Adrenal gland (tissue), 12 donors: Measurements from ENCODE around the gene GNAT1. TPM values are rescaled to one million over a fixed set of nuclear protein-coding genes. Genes with fewer than 3 reads are reported as not detected.

Source experiments
- DNase-seq, 7 donors: peaks; one replicate each; pipeline ENCODE4 v3.0.0-alpha.2; 2019 to 2020
- H3K27ac ChIP-seq, 5 donors: fragments of 200-600 bp; sonication (generic) in 4 of 5; 1 replicate in 3 of 5; 2 replicates in 2 of 5; pipeline versions ENCODE4 v1.5.1 to v1.8.0; 2016 to 2020; ENCODE audit warnings: mild to moderate bottlenecking in 1 of 5
- H3K27me3 ChIP-seq: fragments of 200-600 bp; 2 replicates; pipeline ENCODE4 v1.8.0; 2021
- H3K36me3 ChIP-seq, 2 donors: fragments of 200-600 bp; replicated peaks in 1 of 2; 1 replicate in 1 of 2; 2 replicates in 1 of 2; pipeline versions ENCODE4 v1.5.1 to v1.8.0; 2018 to 2022
- H3K4me1 ChIP-seq, 2 donors: fragments of 200-600 bp; replicated peaks in 1 of 2; 1 replicate in 1 of 2; 2 replicates in 1 of 2; pipeline versions ENCODE4 v1.5.1 to v1.8.0; 2018 to 2021
- H3K4me3 ChIP-seq, 4 donors: fragments of 200-600 bp; sonication (generic) in 3 of 4; one replicate each; pipeline ENCODE4 v1.5.1; 2016 to 2018
- H3K9me3 ChIP-seq, 3 donors: fragments of 200-600 bp; sonication (generic) in 1 of 3; replicated peaks in 1 of 3; 1 replicate in 2 of 3; 2 replicates in 1 of 3; pipeline versions ENCODE4 v1.5.1 to v1.8.0; 2016 to 2021
- POLR2A ChIP-seq, 2 donors: fragments of 450-650 bp; IDR thresholded peaks; one replicate each; pipeline ENCODE4 v1.6.1; 2017; ENCODE audit warnings: antibody characterized with exemption in 2 of 2, mild to moderate bottlenecking in 2 of 2, moderate library complexity in 1 of 2
- WGBS, 4 donors: extraction: QIAGEN DNeasy Blood & Tissue Kit in 2 of 4; methylation state at CpG; one replicate each; pipeline versions ENCODE4 v1.1.5 to v1.1.7; 2013 to 2017; 5-methylcytosine and 5-hydroxymethylcytosine counted together
- intact Hi-C, 2 donors: fragments of 100-400 bp; cut with DNase I; formaldehyde crosslinking; loops; one replicate each; pipeline versions ENCODE4 v1.14.1 to v1.15.0; 2022 to 2023
- polyA plus RNA-seq, 3 donors: library from polyadenylated mRNA; stranded (reverse); fragments of 200-250 nt in 2 of 3; fragments of 350-450 nt in 1 of 3; fragmentation: Illumina TruSeq in 1 of 3; extraction: RNeasy Lipid Tissue Mini Kit (QIAGEN cat#74804) in 1 of 3; gene quantifications; one replicate each; pipeline ENCODE4 v1.2.3, GENCODE V29; 2013 to 2014
- total RNA-seq, 9 donors: library from RNA; depleted of rRNA in 4 of 9; stranded (reverse); fragments of >200 nt in 4 of 9; fragments of 120-200 nt in 1 of 9; fragmentation: NEBNext Ultra II Directional in 1 of 9; extraction: Animal tissue kit (Norgen Biotek cat#: 25700) in 1 of 9; gene quantifications; one replicate each; pipeline versions ENCODE4 v1.1.0 to v1.2.4, GENCODE V29; 2013 to 2023
- TF ChIP-seq, protein P1 (sequence below), 6 experiments: fragments of 450-650 bp in 4 of 6; fragments of 200-600 bp in 2 of 6; sonication (generic) in 1 of 6; IDR thresholded peaks; 1 replicate in 5 of 6; 2 replicates in 1 of 6; pipeline versions ENCODE4 v1.5.1 to v1.8.0; 2016 to 2021; ENCODE audit warnings: antibody characterized with exemption in 6 of 6, mild to moderate bottlenecking in 2 of 6, moderate library complexity in 1 of 6
- donor health status: healthy with polysubstance abuse.
- donor health status: Bipolar disorder and iron deficiency.
- donor health status: DM: yes; HTN: yes; CAD: no.
- donor health status: DM: no; HTN: no; CAD: no.
- donor health status: DM: no; HTN: no; CAD: no.
- donor health status: DM: yes; HTN: yes; CAD: no.

GNAT1 gene
- total and polyA plus RNA-seq, 12 donors, result not detected

DNA sequence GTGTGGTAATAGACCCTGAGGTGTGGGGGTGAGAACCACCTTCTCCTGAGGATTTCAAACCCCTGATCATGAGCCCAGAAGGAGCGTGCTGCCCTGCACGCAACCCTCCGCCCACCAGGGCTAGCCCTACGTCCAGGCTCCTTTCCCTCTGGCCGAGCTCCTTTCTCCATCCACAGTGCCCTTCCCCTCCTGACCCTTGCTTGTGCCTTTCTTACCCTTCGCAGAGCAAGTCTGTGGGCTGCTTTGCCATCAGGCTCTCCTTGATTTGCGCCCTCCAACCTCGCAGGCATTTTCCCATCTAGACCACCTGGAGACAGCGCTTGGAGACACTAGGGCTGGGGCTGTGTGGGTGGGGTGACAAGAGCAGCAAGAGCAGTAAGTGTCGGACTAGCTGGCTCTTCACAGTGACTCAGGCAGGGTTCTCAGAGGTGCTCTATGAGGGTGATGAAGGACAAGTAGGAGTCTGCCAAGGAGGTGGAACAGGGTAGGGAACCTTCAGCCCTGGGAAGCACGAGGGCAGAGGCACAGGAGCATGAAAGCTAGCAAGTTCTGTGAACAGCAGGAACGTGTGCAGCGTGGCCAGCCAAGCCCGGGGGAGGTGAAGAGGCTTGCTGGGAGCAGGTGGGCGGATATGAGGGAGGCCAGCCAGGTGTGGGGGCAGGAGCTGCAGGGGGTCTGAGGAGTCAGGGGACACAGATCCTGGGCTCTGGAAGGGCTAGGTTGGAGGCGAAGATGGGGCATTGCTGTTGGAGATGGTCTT is 11.1 kb downstream of the GNAT1 start:
- no peak for DNase-seq
- no peaks in the 10 kb centered on the region for H3K36me3 ChIP-seq
- peaks cover 0 to 10% of the 10 kb centered on the region in 2 donors for H3K4me1 ChIP-seq
- intact Hi-C loops, result no loop called here
- H3K9me3 ChIP-seq, result no peaks in the 10 kb centered on the region
- no peak for TF ChIP-seq POLR2A (IDR thresholded peaks at IDR 0.05)
- TF ChIP-seq, protein P1, sequence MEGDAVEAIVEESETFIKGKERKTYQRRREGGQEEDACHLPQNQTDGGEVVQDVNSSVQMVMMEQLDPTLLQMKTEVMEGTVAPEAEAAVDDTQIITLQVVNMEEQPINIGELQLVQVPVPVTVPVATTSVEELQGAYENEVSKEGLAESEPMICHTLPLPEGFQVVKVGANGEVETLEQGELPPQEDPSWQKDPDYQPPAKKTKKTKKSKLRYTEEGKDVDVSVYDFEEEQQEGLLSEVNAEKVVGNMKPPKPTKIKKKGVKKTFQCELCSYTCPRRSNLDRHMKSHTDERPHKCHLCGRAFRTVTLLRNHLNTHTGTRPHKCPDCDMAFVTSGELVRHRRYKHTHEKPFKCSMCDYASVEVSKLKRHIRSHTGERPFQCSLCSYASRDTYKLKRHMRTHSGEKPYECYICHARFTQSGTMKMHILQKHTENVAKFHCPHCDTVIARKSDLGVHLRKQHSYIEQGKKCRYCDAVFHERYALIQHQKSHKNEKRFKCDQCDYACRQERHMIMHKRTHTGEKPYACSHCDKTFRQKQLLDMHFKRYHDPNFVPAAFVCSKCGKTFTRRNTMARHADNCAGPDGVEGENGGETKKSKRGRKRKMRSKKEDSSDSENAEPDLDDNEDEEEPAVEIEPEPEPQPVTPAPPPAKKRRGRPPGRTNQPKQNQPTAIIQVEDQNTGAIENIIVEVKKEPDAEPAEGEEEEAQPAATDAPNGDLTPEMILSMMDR (IDR thresholded peaks at IDR 0.05), result no peak
- H3K27ac ChIP-seq, result no peak overlapping the region
- H3K27me3 ChIP-seq, result peaks cover 34% of the 10 kb centered on the region
- WGBS, 4 donors, result 76 to 88% (median 86%) methylated on average over 8 to 16 of the region's 16 CpGs
- H3K4me3 ChIP-seq, result no peak overlapping the region

DNA sequence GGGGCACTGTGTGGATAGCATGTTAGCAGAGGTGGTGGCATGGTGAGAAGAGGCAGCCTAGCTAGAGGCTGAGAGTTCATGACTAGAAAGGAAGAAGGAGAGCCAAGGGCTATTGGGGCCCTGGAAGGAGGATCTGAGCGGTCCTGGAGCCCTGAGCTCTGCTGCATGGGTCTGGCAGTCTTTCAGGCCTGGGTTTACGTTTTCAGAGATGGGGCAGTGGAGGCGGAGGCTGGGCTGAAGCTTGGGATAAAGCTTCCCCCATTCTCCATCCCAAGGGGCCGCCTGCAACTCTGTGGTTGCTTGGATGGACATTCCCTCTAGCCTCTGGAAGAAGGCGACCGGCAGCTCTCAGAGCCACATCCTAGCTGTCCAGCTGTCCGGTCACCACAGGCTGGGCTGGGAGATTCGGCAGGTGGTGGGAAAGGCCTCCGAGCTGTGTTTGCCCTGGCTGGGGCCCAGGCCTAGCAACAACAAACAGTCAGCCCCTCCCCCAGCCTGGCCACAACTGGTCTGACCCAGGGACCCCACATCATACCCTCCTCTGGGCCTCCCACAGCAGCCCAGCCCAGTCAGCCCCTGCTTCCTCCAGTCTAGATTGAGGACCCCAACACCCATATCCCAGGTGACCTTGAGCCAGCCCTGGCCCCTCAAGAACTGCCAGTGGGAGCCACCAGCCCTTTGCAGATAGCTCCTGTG is 11.9 kb downstream of the GNAT1 start:
- Histone ChIP-seq H3K4me3 (no peak overlapping the region), H3K4me1 (peaks cover 0 to 10% of the 10 kb centered on the region in 2 donors), H3K27ac (no peak overlapping the region), H3K36me3 (no peaks in the 10 kb centered on the region), H3K27me3 (peaks cover 29% of the 10 kb centered on the region), H3K9me3 (no peaks in the 10 kb centered on the region)
- no peak for TF ChIP-seq POLR2A (IDR thresholded peaks at IDR 0.05)
- TF ChIP-seq, protein P1 (IDR thresholded peaks at IDR 0.05), result no peak
- WGBS, 4 donors, result 72 to 79% (median 76%) methylated on average over 7 to 9 of the region's 9 CpGs
- DNase-seq, result no peak
- intact Hi-C loops, result no loop called here

DNA sequence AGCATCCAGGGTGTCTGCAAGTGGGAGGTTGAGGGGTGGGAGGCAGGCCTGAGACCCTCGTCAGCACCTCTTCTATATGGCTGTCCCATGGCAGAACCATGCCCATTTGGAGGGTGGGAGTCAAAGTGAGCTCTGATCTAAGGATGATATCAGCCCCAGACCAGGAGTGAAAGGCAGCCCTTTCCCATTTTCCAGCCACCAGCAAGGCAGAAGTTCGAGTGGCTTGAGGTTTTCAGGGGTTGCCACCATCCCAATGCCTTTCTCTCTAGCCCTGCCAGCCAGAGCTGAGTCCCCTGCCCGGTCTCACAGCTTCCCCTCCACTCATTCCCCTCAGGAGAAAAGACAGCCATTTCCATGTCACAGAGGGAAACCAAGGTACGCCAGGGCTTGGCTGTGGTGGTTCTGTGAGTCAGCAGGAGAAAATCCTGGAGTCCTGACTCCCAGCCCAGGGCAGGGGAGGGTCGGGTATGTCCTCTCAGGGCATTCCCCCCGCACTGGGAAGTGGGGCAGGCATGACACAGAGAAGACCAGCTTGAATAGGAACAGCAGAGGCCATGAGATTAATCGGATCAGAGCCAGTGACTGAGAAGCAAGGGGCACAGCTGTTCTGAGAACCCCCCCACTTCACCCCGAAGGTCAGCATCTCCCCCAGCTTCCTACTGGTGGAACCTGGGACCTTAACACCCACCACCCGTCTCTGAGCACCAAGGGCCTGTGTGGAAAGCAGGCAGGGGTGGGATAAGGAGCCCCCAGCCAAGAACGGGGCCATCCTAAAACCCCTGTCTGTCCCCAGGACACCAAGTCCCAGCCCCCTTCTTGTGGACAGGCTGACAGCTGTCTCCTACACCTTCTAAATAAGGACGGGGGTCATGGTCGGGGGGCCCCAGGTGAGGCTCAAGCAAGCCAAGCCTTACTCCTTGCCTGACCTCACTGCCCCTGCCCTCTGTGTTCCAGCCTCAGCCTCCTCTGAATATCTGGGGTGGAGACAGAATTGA is 12.7 kb downstream of the GNAT1 start:
- TF ChIP-seq, protein P1 (IDR thresholded peaks at IDR 0.05), result no peak
- DNase-seq, result no peak
- no peaks in the 10 kb centered on the region for H3K9me3 ChIP-seq
- no peak overlapping the region for H3K27ac ChIP-seq
- no peak overlapping the region for H3K4me3 ChIP-seq
- intact Hi-C loops, result no loop called here
- no peaks in the 10 kb centered on the region for H3K36me3 ChIP-seq
- peaks cover 25% of the 10 kb centered on the region for H3K27me3 ChIP-seq
- 52 to 65% (median 59%) methylated on average over 7 to 12 of the region's 12 CpGs for WGBS, 4 donors
- H3K4me1 ChIP-seq, result peaks cover 0 to 10% of the 10 kb centered on the region in 2 donors
